Activated CD4-positive, alpha-beta T cell treated with anti-CD3 and anti-CD28 coated beads, Interleukin-2, amount 10 ng/mL, durations not matched to agents 24 days and 14 days (primary cell): ENCODE measurements around the gene ATOH8. TPM values are rescaled to one million over a fixed set of nuclear protein-coding genes. Genes with fewer than 3 reads are reported as not detected.

Source experiments
- DNase-seq: peaks from one replicate; pipeline ENCODE4 v3.0.0; 2022
- H3K27ac Mint-ChIP-seq: one replicate; pipeline ENCODE4 v1.8.0; 2022; ENCODE audit warnings: mild to moderate bottlenecking, mixed read lengths
- H3K27me3 Mint-ChIP-seq: one replicate; pipeline ENCODE4 v1.8.0; 2022; ENCODE audit warnings: mixed read lengths
- H3K36me3 Mint-ChIP-seq: one replicate; pipeline ENCODE4 v1.8.0; 2022; ENCODE audit warnings: low read depth, mild to moderate bottlenecking, mixed read lengths
- H3K4me1 Mint-ChIP-seq: one replicate; pipeline ENCODE4 v1.8.0; 2021; ENCODE audit warnings: mixed read lengths
- H3K4me3 Mint-ChIP-seq: one replicate; pipeline ENCODE4 v1.8.0; 2022; ENCODE audit warnings: mild to moderate bottlenecking, moderate library complexity, mixed read lengths
- H3K9me3 Mint-ChIP-seq: one replicate; pipeline ENCODE4 v1.8.0; 2021; ENCODE audit warnings: mixed read lengths
- intact Hi-C: fragments of 100-400 bp; cut with micrococcal nuclease; formaldehyde crosslinking; loops from one replicate; pipeline ENCODE4 v1.15.1; 2023
- total RNA-seq: library from RNA; stranded (reverse); gene quantifications from 2 replicates; pipeline ENCODE4 v1.2.3, GENCODE V29; 2022

The ATOH8 gene
- total RNA-seq, 1 donor from 2014 or later: 0.19 TPM

GRCh38 chr2:85759257-85759613, 5.4 kb downstream of the ATOH8 start:
- intact Hi-C loops: no loop called here
- Mint-ChIP-seq H3K36me3 (no peaks in the 10 kb centered on the region), H3K4me1 (peaks cover 10% of the 10 kb centered on the region), H3K27ac (no peak overlapping the region), H3K9me3 (no peaks in the 10 kb centered on the region), H3K27me3 (peaks cover 39% of the 10 kb centered on the region), H3K4me3 (no peak overlapping the region)
- no peak for DNase-seq

GRCh38 chr2:85760371-85760770, 6.6 kb downstream of the ATOH8 start:
- no peak overlapping the region for H3K27ac Mint-ChIP-seq
- peaks cover 5% of the 10 kb centered on the region for H3K4me1 Mint-ChIP-seq
- no peak for DNase-seq
- no peak overlapping the region for H3K4me3 Mint-ChIP-seq
- H3K9me3 Mint-ChIP-seq: no peaks in the 10 kb centered on the region
- intact Hi-C loops: no loop called here
- no peaks in the 10 kb centered on the region for H3K36me3 Mint-ChIP-seq
- H3K27me3 Mint-ChIP-seq: peaks cover 42% of the 10 kb centered on the region

DNA sequence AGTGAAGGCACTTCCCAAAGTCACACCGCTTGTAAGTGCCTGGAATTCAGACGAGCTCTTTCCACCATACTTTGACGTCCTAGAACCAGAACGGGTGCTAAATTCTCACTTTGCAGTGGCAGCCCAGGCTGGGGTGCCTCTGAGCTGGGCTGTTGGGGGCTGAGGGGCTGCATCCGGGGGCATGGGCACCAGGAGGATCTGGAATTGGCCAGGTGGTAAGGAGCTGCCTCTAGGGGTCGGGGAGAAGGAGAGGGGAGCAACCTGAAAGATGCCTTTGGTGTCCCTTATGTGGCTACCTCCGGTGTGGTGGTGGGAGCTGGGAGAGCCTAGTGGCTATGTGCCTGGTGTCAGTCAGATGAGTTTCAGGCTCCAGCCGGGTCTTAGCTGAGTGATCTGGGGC, 7.1 kb downstream of the ATOH8 start:
- intact Hi-C loops: no loop called here
- Mint-ChIP-seq H3K4me1 (peaks cover 4% of the 10 kb centered on the region), H3K36me3 (no peaks in the 10 kb centered on the region), H3K9me3 (no peaks in the 10 kb centered on the region), H3K4me3 (no peak overlapping the region), H3K27ac (no peak overlapping the region), H3K27me3 (peaks cover 42% of the 10 kb centered on the region)
- no peak for DNase-seq

DNA sequence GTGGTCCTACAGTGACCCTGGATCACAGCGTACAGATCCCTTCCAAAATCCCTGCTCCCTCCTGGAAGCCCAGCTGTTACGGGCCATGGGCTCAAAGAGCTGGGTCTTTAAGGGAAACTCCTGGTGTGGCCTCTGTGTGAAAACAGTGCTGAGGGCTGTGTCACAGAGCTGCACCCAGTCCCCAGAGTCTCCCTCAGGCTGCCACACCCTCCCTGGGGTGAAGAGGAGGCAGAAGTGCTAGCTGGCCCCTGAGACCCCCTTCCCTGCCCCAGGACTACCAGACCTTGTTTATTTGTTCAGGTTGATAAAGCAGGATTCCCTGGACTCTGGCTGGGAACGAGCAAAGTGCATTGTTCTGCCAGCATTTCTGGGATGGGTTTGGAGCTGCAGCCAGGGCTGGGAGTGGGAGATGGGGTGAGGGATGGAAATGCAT, 7.7 kb downstream of the ATOH8 start:
- Mint-ChIP-seq H3K27ac (no peak overlapping the region), H3K4me3 (no peak overlapping the region), H3K9me3 (no peaks in the 10 kb centered on the region), H3K36me3 (no peaks in the 10 kb centered on the region), H3K4me1 (peaks cover 5% of the 10 kb centered on the region), H3K27me3 (peaks cover 45% of the 10 kb centered on the region)
- no peak for DNase-seq
- intact Hi-C loops: no loop called here

- H3K9me3 Mint-ChIP-seq: no peaks in the 10 kb centered on the region
- H3K27me3 Mint-ChIP-seq: peaks cover 45% of the 10 kb centered on the region
- no peaks in the 10 kb centered on the region for H3K36me3 Mint-ChIP-seq
- H3K4me1 Mint-ChIP-seq: peaks cover 5% of the 10 kb centered on the region
- H3K27ac Mint-ChIP-seq: no peak overlapping the region
- no peak overlapping the region for H3K4me3 Mint-ChIP-seq
- intact Hi-C loops: no loop called here
- DNase-seq: no peak
These were observed 8.2 kb downstream of the ATOH8 start for GRCh38 chr2:85761946-85762345.

GRCh38 chr2:85763132-85763531, 9.3 kb downstream of the ATOH8 start:
- Mint-ChIP-seq H3K27ac (no peak overlapping the region), H3K4me3 (no peak overlapping the region), H3K27me3 (peaks cover 46% of the 10 kb centered on the region), H3K36me3 (no peaks in the 10 kb centered on the region), H3K9me3 (no peaks in the 10 kb centered on the region), H3K4me1 (peaks cover 5% of the 10 kb centered on the region)
- DNase-seq: no peak
- intact Hi-C loops: no loop called here

DNA sequence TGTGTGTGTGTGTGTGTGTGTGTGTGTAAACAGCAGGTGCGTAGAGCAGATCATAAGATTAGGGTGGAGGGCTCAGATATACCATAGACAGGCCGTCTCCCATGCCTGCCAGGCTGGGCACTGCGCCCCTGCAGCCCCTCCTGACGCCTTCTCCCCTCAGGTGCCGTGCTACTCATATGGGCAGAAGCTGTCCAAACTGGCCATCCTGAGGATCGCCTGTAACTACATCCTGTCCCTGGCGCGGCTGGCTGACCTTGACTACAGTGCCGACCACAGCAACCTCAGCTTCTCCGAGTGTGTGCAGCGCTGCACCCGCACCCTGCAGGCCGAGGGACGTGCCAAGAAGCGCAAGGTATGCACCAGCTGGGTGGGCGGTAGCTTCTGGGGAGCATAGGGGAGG, 10.0 kb downstream of the ATOH8 start:
- DNase-seq: no peak
- H3K9me3 Mint-ChIP-seq: no peaks in the 10 kb centered on the region
- peaks cover 5% of the 10 kb centered on the region for H3K4me1 Mint-ChIP-seq
- H3K27me3 Mint-ChIP-seq: peaks cover 46% of the 10 kb centered on the region
- no peak overlapping the region for H3K4me3 Mint-ChIP-seq
- intact Hi-C loops: no loop called here
- no peaks in the 10 kb centered on the region for H3K36me3 Mint-ChIP-seq
- no peak overlapping the region for H3K27ac Mint-ChIP-seq

- Mint-ChIP-seq H3K27me3 (peaks cover 45% of the 10 kb centered on the region), H3K36me3 (no peaks in the 10 kb centered on the region), H3K4me1 (peaks cover 5% of the 10 kb centered on the region), H3K4me3 (no peak overlapping the region), H3K9me3 (no peaks in the 10 kb centered on the region), H3K27ac (no peak overlapping the region)
- intact Hi-C loops: no loop called here
- DNase-seq: no peak
These were observed 11.4 kb downstream of the ATOH8 start for GRCh38 chr2:85765081-85765731.

DNA sequence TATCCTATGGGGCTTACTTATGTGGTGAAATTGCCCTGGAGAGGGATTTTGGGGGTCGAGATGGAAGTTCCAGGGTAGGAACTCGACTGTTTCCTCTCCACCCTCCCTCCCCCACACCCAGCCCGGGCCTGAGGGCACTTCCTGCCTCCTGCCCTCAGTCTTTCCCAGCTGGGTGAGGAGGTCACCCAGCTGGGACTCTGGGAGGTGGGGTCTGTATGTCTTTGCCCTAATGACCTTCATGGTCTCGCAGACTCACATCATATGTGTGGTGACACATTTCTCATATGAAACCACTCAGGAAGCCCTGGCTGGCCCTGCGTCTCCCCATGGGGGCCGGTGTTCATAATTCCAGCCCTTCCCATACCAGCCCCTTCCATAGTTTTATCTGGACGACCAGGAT, 12.4 kb downstream of the ATOH8 start:
- H3K4me1 Mint-ChIP-seq: peaks cover 5% of the 10 kb centered on the region
- intact Hi-C loops: no loop called here
- no peaks in the 10 kb centered on the region for H3K9me3 Mint-ChIP-seq
- no peak overlapping the region for H3K4me3 Mint-ChIP-seq
- peaks cover 49% of the 10 kb centered on the region for H3K27me3 Mint-ChIP-seq
- no peaks in the 10 kb centered on the region for H3K36me3 Mint-ChIP-seq
- no peak for DNase-seq
- no peak overlapping the region for H3K27ac Mint-ChIP-seq

GRCh38 chr2:85767803-85768665, 14.2 kb downstream of the ATOH8 start:
- Mint-ChIP-seq H3K27me3 (peaks cover 55% of the 10 kb centered on the region), H3K4me1 (peaks cover 5% of the 10 kb centered on the region), H3K9me3 (no peaks in the 10 kb centered on the region), H3K4me3 (no peak overlapping the region), H3K36me3 (no peaks in the 10 kb centered on the region), H3K27ac (no peak overlapping the region)
- no peak for DNase-seq
- intact Hi-C loops: no loop called here

GRCh38 chr2:85768713-85769112, 14.9 kb downstream of the ATOH8 start:
- peaks cover 5% of the 10 kb centered on the region for H3K4me1 Mint-ChIP-seq
- intact Hi-C loops: no loop called here
- no peaks in the 10 kb centered on the region for H3K36me3 Mint-ChIP-seq
- no peak overlapping the region for H3K4me3 Mint-ChIP-seq
- H3K27ac Mint-ChIP-seq: no peak overlapping the region
- DNase-seq: no peak
- no peaks in the 10 kb centered on the region for H3K9me3 Mint-ChIP-seq
- H3K27me3 Mint-ChIP-seq: peaks cover 58% of the 10 kb centered on the region

DNA sequence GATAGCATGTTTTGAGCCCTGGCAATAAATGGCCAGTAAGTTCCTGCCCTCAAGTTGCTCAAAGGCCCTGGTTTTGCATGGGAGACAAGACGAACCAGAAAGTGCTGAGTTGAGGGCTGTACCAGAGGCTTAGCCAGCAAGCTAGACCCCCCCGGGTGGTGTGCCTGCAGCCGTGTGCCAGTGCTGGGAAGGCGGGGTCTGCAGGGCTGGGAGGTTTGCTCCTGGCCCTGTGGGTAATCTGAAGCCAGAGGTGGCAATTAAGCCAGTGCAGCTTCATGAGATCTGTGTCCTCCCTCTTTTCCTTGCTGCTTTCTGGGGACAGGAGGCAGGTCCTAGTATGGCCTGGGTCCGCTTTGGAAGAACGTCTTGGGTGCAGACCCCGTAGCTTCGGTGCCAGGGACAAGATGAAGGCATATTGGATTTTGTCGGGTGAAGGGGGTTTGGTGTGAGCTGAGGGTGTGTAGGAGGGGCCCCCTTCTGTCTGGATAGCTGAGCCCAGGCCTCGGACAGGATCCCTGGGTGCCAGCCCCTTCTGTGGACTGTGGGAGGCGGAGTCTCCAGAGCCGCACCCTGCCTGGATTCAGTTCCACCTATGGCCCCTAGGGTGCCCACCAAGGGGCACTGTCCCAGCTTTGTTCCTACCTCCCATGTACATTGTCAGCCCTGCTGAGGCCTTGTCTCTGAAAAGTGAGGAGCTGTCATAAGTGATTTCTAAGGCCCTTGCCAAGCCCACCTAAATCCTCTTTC, 15.6 kb downstream of the ATOH8 start:
- no peak for DNase-seq
- H3K27ac Mint-ChIP-seq: no peak overlapping the region
- H3K36me3 Mint-ChIP-seq: no peaks in the 10 kb centered on the region
- H3K27me3 Mint-ChIP-seq: peaks cover 58% of the 10 kb centered on the region
- intact Hi-C loops: no loop called here
- H3K4me3 Mint-ChIP-seq: no peak overlapping the region
- H3K4me1 Mint-ChIP-seq: peaks cover 5% of the 10 kb centered on the region
- H3K9me3 Mint-ChIP-seq: no peaks in the 10 kb centered on the region

GRCh38 chr2:85769983-85770362, 16.2 kb downstream of the ATOH8 start:
- peaks cover 53% of the 10 kb centered on the region for H3K27me3 Mint-ChIP-seq

GRCh38 chr2:85770369-85770768, 16.6 kb downstream of the ATOH8 start:
- intact Hi-C loops: no loop called here
- Mint-ChIP-seq H3K4me1 (peaks cover 4% of the 10 kb centered on the region), H3K4me3 (no peak overlapping the region), H3K27me3 (peaks cover 49% of the 10 kb centered on the region), H3K27ac (no peak overlapping the region), H3K36me3 (no peaks in the 10 kb centered on the region), H3K9me3 (no peaks in the 10 kb centered on the region)
- no peak for DNase-seq

More at GRCh38 chr2:85769983-85770362, 16.2 kb downstream of the ATOH8 start:
- Mint-ChIP-seq H3K9me3 (no peaks in the 10 kb centered on the region), H3K27ac (no peak overlapping the region), H3K4me1 (peaks cover 5% of the 10 kb centered on the region), H3K36me3 (no peaks in the 10 kb centered on the region), H3K4me3 (no peak overlapping the region)
- no peak for DNase-seq
- intact Hi-C loops: no loop called here
